Thoracic aorta (tissue), 2 donors: ENCODE measurements around the gene MAP3K7. TPM values are rescaled to one million over a fixed set of nuclear protein-coding genes. Genes with fewer than 3 reads are reported as not detected.
A peak's percentile ranks its signal among the peaks of the same experiment; 100 is the strongest.

Source experiments
- ATAC-seq: fragments of 150-250 bp; one replicate; pipeline ENCODE4 v1.8.0; 2017; ENCODE audit warnings: low read depth; ENCODE audit not compliant: insufficient number of reproducible peaks, low FRiP score
- DNase-seq: peaks from one replicate; pipeline ENCODE4 v3.0.0-alpha.2; 2020; ENCODE audit warnings: low spot score
- H3K27ac ChIP-seq, 2 donors: fragments of 200-600 bp; sonication (generic); 1 replicate in 1 of 2; 2 replicates in 1 of 2; pipeline ENCODE4 v1.5.1; 2016; ENCODE audit warnings: mild to moderate bottlenecking in 2 of 2, moderate library complexity in 2 of 2
- H3K27me3 ChIP-seq: fragments of 200-600 bp; sonication (generic); replicated peaks from 2 replicates; pipeline ENCODE4 v1.6.0; 2016; ENCODE audit warnings: mild to moderate bottlenecking; ENCODE audit not compliant: insufficient read depth
- H3K36me3 ChIP-seq: fragments of 200-600 bp; sonication (generic); one replicate; pipeline ENCODE4 v1.5.1; 2016
- H3K4me1 ChIP-seq, 2 donors: fragments of 200-600 bp; sonication (generic); 1 replicate in 1 of 2; 2 replicates in 1 of 2; pipeline versions ENCODE4 v1.5.1 to v1.6.0; 2016; ENCODE audit warnings: low read depth in 2 of 2, mild to moderate bottlenecking in 1 of 2; ENCODE audit not compliant: control insufficient read depth in 1 of 2
- H3K4me3 ChIP-seq: fragments of 200-600 bp; sonication (generic); 2 replicates; pipeline ENCODE4 v1.5.1; 2016; ENCODE audit warnings: mild to moderate bottlenecking
- H3K9me3 ChIP-seq: fragments of 200-600 bp; sonication (generic); 2 replicates; pipeline ENCODE4 v1.5.1; 2016
- CTCF ChIP-seq: fragments of 200-600 bp; sonication (generic); IDR thresholded peaks from one replicate; pipeline ENCODE4 v1.5.1; 2019; ENCODE audit warnings: antibody characterized with exemption
- total RNA-seq, 2 donors: library from RNA; depleted of rRNA; stranded (reverse); fragments of >200 nt; gene quantifications; one replicate each; pipeline versions ENCODE4 v1.1.0 to v1.2.3, GENCODE V29; 2016

MAP3K7 gene
- 10 to 100 TPM; 21.5 to 31.5 TPM for total RNA-seq

GRCh38 chr6:90586836-90587638 lies at the start of gene MAP3K7:
MAP3K7 (minus strand) TSS chr6:90587072; CDS start chr6:90586883, 189 bp downstream.
- ATAC-seq (peak; percentile 97), DNase-seq (peak; percentile 86)
- Histone ChIP-seq H3K4me1 (peaks cover 14 to 18% of the 10 kb centered on the region in 2 donors), H3K9me3 (no peaks in the 10 kb centered on the region), H3K27ac (peak within 1 kb of the TSS; percentile 86 to 95), H3K27me3 (no peaks in the 10 kb centered on the region), H3K36me3 (no peaks in the 10 kb centered on the region), H3K4me3 (peak within 1 kb of the TSS; percentile 84)
- no peak for TF ChIP-seq CTCF

DNA sequence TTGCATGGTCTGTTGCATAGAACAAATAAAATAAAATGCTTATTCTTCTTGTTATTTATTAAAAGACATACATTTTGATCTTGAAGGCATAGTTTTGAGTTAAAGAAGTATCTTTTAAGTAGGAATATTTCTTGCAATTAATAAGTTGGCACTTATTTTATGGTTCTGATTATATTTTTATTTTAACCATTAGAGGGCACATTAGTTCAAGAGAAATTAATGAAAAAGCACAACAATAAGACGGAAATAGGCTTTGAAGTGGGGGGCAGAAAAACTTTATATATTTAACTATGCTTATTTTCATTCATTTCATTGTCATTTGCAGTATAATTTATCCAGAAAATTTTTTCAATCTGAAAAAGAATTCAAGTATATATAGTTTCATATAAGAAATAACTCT lies 44.2 kb upstream of the MAP3K7 start:
- no peak for ATAC-seq
- H3K4me3 ChIP-seq = no peak overlapping the region

GRCh38 chr6:90621581-90621980 lies 34.7 kb upstream of the MAP3K7 start:
- no peak for DNase-seq

More for the DNA sequence above, 44.2 kb upstream of the MAP3K7 start:
- H3K9me3 ChIP-seq = no peaks in the 10 kb centered on the region
- no peaks in the 10 kb centered on the region for H3K4me1 ChIP-seq
- no peaks in the 10 kb centered on the region for H3K27me3 ChIP-seq
- no peaks in the 10 kb centered on the region for H3K36me3 ChIP-seq
- no peak for DNase-seq
- no peak overlapping the region for H3K27ac ChIP-seq
- no peak for TF ChIP-seq CTCF

GRCh38 chr6:90619221-90619620 lies 32.3 kb upstream of the MAP3K7 start:
- Histone ChIP-seq H3K36me3 (no peaks in the 10 kb centered on the region), H3K4me3 (no peak overlapping the region), H3K27ac (no peak overlapping the region), H3K4me1 (no peaks in the 10 kb centered on the region), H3K27me3 (no peaks in the 10 kb centered on the region), H3K9me3 (no peaks in the 10 kb centered on the region)
- DNase-seq = no peak
- ATAC-seq = no peak
- no peak for TF ChIP-seq CTCF

More at GRCh38 chr6:90621581-90621980, 34.7 kb upstream of the MAP3K7 start:
- H3K27ac ChIP-seq = no peak overlapping the region
- H3K36me3 ChIP-seq = no peaks in the 10 kb centered on the region
- no peaks in the 10 kb centered on the region for H3K4me1 ChIP-seq
- no peak for ATAC-seq
- H3K4me3 ChIP-seq = no peak overlapping the region
- no peak for TF ChIP-seq CTCF
- H3K9me3 ChIP-seq = no peaks in the 10 kb centered on the region
- no peaks in the 10 kb centered on the region for H3K27me3 ChIP-seq

DNA sequence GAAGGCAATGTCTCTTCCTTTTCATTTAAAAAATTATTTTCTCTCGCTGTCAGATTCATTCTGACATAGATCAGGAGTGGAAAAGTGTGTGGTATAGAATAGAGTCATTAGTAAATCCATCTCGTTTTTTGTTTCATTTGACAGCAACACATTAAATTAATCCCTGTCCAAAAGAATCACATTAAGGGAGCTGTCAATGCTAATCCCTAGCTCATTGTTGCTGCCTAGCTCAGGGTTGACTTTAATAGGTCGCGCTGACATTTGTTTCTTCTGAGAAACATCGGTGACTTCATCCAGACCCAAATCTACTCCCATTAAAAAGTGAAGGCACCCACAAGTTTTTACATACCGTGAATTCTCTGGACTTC lies 25.4 kb upstream of the MAP3K7 start:
- DNase-seq (no peak), ATAC-seq (no peak)

More for the DNA sequence above, 25.4 kb upstream of the MAP3K7 start:
- no peak overlapping the region for H3K27ac ChIP-seq
- H3K4me1 ChIP-seq = no peaks in the 10 kb centered on the region
- no peaks in the 10 kb centered on the region for H3K36me3 ChIP-seq
- no peak for TF ChIP-seq CTCF
- H3K4me3 ChIP-seq = no peak overlapping the region
- no peaks in the 10 kb centered on the region for H3K27me3 ChIP-seq
- no peaks in the 10 kb centered on the region for H3K9me3 ChIP-seq
